Common myeloid progenitor, CD34-positive (primary cell): ENCODE measurements around the gene CHCHD6.

Experiments used
- CTCF ChIA-PET: fragments of 350-600 bp; sonication (Branson Sonifier 250); formaldehyde crosslinking; loops from one replicate; lab custom pipeline; 2021; ENCODE audit warnings: antibody characterized with exemption; lab: Charles Lee
- POLR2A ChIA-PET: fragments of 350-600 bp; sonication (Branson Sonifier 250); formaldehyde crosslinking; loops from one replicate; lab custom pipeline; 2021; ENCODE audit warnings: antibody characterized with exemption; lab: Charles Lee
- DNase-seq, 3 donors: peaks; one replicate each; pipeline versions ENCODE4 v3.0.0 to v3.0.0-alpha.2; 2013
- H3K27ac ChIP-seq, 2 experiments: 1 replicate in 1 of 2; 2 replicates in 1 of 2; pipeline ENCODE4 v1.7.0; 2013; ENCODE audit warnings: inconsistent platforms in 2 of 2, low read length in 2 of 2, mild to moderate bottlenecking in 2 of 2, low read depth in 1 of 2, moderate library complexity in 1 of 2; ENCODE audit not compliant: severe bottlenecking in 2 of 2, insufficient read depth in 1 of 2, poor library complexity in 1 of 2
- H3K27me3 ChIP-seq, 5 experiments: replicated peaks in 2 of 5; 1 replicate in 3 of 5; 2 replicates in 2 of 5; pipeline versions ENCODE4 v1.6.1 to v1.7.0; 2013; ENCODE audit warnings: low read length in 4 of 5, mild to moderate bottlenecking in 2 of 5, moderate library complexity in 2 of 5, inconsistent platforms in 1 of 5; ENCODE audit not compliant: insufficient read depth in 5 of 5, control insufficient read depth in 4 of 5
- H3K36me3 ChIP-seq, 4 experiments: 1 replicate in 2 of 4; 2 replicates in 2 of 4; pipeline versions ENCODE4 v1.6.1 to v1.7.0; 2013; ENCODE audit warnings: low read length in 3 of 4, control low read depth in 1 of 4, mild to moderate bottlenecking in 1 of 4; ENCODE audit not compliant: control insufficient read depth in 4 of 4, insufficient read depth in 4 of 4
- H3K4me1 ChIP-seq, 4 experiments: 1 replicate in 3 of 4; 2 replicates in 1 of 4; pipeline versions ENCODE4 v1.6.1 to v1.7.1; 2013; ENCODE audit warnings: low read length in 3 of 4, mild to moderate bottlenecking in 3 of 4, control low read depth in 1 of 4, inconsistent platforms in 1 of 4, moderate library complexity in 1 of 4; ENCODE audit not compliant: control insufficient read depth in 4 of 4, insufficient read depth in 4 of 4; ENCODE audit errors: control extremely low read depth in 1 of 4
- H3K4me3 ChIP-seq, 7 experiments: 1 replicate in 4 of 7; 2 replicates in 3 of 7; pipeline versions ENCODE4 v1.5.1 to v1.7.0; 2013; ENCODE audit warnings: mild to moderate bottlenecking in 7 of 7, low read length in 6 of 7, moderate library complexity in 6 of 7, inconsistent platforms in 2 of 7, low read depth in 2 of 7, control low read depth in 1 of 7; ENCODE audit not compliant: insufficient read depth in 4 of 7, control insufficient read depth in 1 of 7; ENCODE audit errors: extremely low read depth in 1 of 7
- H3K9me3 ChIP-seq, 5 experiments: 1 replicate in 4 of 5; 2 replicates in 1 of 5; pipeline versions ENCODE4 v1.6.1 to v1.7.1; 2013; ENCODE audit warnings: low read length in 4 of 5, mild to moderate bottlenecking in 2 of 5, inconsistent platforms in 1 of 5, low read depth in 1 of 5, moderate library complexity in 1 of 5; ENCODE audit not compliant: control insufficient read depth in 4 of 5, insufficient read depth in 2 of 5; ENCODE audit errors: control extremely low read depth in 1 of 5
- WGBS: methylation state at CpG from one replicate; pipeline ENCODE4 v1.1.5; 2013; ENCODE audit not compliant: insufficient coverage; 5-methylcytosine and 5-hydroxymethylcytosine counted together

The CHCHD6 gene

DNA sequence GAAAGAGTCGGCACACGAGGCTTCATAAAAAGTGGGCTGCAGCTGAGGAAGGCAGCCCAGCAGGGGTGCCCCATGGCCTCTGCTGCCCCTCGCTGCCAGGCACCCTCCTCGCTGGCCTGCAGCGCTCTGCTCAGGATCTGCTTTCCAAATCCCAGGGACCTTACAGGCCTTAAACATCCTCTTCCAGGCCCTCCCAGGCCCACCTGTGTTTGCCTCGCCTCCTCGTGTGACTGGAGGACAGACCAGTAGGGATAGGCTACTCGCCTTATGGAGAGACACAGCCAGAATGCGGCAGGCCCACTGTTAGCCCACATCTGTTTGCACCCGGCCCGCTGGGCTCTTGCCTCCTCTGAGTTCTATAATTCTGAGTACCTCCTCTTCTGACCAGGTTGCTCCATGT lies 154.4 kb downstream of the CHCHD6 start:
- ChIA-PET POLR2A (no interaction called here), CTCF (no interaction called here)
- DNase-seq: no peak
- Histone ChIP-seq H3K4me1 (no peaks in the 10 kb centered on the region), H3K36me3 (peaks cover 0 to 3% (median 1%) of the 10 kb centered on the region in 4 experiments), H3K9me3 (no peaks in the 10 kb centered on the region), H3K27ac (no peak overlapping the region), H3K4me3 (no peak overlapping the region), H3K27me3 (peaks cover 0 to 3% (median 0%) of the 10 kb centered on the region in 5 experiments)
- 98% methylated on average over 11 of the region's 11 CpGs for WGBS

DNA sequence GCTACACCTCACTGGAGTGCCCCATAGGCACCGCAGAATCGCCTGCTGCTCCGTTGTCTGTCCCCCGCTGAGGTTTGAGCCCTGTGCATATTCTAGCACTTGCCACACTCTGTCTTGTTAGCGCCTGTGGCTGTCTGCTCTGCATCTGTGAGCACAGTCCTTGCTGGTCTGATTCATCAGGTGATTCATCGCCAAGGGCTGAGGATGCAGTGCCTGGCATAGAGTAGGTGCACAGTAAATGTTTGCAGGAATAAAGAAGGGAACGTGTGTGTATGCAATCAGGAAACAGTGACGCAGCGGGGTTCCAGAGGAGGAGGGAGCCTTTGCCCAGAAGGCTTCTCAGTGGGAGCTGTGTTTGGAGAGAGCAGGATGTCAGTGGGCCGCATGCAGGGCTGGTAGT lies 154.8 kb downstream of the CHCHD6 start:
- POLR2A ChIA-PET: no interaction called here

DNA sequence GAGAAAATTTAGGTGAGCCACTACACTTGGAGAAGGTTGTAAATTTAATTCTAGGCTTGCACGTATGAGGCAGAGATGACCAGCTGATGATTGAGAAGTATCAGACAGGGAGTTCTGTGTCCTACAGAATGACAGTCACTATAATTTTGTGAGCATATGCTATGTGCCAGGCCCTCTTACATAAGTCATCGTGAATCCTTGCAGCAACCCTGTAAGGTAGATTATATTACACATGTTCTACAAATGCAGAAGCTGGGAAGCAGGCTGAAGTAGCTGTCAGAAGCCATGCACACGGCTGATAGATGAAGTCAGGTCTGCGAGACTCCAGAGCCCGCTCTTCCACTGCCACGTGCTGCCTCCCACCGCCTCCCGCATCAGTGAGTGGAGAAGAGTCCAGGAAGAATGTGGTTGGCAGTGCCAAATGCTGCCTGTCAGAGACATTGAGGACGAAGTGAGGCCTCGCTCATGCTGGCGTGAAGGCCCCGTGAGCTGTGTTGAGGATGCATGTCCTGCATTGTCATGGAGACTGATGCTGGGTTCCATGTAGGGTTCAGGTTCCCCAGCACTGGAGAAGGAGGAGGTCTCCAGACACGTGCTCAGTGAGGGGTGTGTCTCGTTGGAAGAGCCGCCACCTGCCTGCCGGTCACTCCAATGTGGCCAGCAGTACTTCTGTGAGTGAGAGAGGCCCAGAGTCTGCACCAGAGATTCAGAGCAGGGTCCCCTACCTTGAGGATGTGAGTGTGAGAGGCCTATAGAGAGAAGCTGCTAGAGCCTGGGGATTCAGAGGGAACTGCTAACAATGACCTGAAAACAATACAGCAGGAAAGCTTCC lies 155.6 kb downstream of the CHCHD6 start:
- H3K36me3 ChIP-seq: peaks cover 0 to 6% (median 2%) of the 10 kb centered on the region in 4 experiments
- H3K4me1 ChIP-seq: no peaks in the 10 kb centered on the region
- ChIA-PET POLR2A (no interaction called here), CTCF (no interaction called here)
- H3K4me3 ChIP-seq: no peak overlapping the region
- H3K27me3 ChIP-seq: peaks cover 0 to 4% (median 0%) of the 10 kb centered on the region in 5 experiments
- H3K9me3 ChIP-seq: no peaks in the 10 kb centered on the region
- DNase-seq: no peak
- H3K27ac ChIP-seq: no peak overlapping the region
- over 99% methylated on average over 15 of the region's 16 CpGs for WGBS

More for the DNA sequence above, 154.8 kb downstream of the CHCHD6 start:
- DNase-seq: no peak
- Histone ChIP-seq H3K27ac (no peak overlapping the region), H3K27me3 (peaks cover 0 to 3% (median 0%) of the 10 kb centered on the region in 5 experiments), H3K36me3 (peaks cover 0 to 3% (median 1%) of the 10 kb centered on the region in 4 experiments), H3K4me3 (no peak overlapping the region), H3K9me3 (no peaks in the 10 kb centered on the region), H3K4me1 (no peaks in the 10 kb centered on the region)
- CTCF ChIA-PET: no interaction called here
- WGBS: 95% methylated on average over 10 of the region's 10 CpGs

DNA sequence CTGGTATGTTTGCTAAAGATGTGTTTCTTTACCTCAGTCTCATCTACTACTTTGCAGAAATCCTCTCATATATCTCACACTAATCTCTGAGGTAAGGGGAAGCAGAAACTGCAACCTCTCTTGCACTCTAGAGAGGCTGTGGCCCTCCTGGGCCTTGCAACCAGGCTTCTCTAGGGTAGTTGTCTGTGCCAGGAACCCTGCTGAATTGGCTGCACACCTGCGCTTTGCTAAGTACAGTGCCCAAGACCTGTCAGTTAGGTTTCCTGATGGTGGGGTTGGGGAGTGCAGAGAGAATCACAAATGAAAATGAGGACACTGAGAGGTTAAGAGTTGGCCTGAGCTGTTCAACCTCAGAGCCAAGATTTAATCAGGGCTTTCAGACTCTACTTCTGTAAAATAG lies 161.7 kb downstream of the CHCHD6 start:
- Histone ChIP-seq H3K27me3 (peaks cover 0 to 7% (median 2%) of the 10 kb centered on the region in 5 experiments), H3K4me1 (no peaks in the 10 kb centered on the region), H3K36me3 (peaks cover 0 to 3% (median 0%) of the 10 kb centered on the region in 4 experiments), H3K4me3 (no peak overlapping the region), H3K27ac (no peak overlapping the region), H3K9me3 (no peaks in the 10 kb centered on the region)
- no peak for DNase-seq
- CTCF ChIA-PET: interaction anchor here (0.8 kb wide), 1 partner anchor 12 kb away, joined by 3 read pairs; no protein-coding TSS in a partner anchor
- POLR2A ChIA-PET: no interaction called here
- no CpG with 5 or more reads among the region's 1 CpG for WGBS

DNA sequence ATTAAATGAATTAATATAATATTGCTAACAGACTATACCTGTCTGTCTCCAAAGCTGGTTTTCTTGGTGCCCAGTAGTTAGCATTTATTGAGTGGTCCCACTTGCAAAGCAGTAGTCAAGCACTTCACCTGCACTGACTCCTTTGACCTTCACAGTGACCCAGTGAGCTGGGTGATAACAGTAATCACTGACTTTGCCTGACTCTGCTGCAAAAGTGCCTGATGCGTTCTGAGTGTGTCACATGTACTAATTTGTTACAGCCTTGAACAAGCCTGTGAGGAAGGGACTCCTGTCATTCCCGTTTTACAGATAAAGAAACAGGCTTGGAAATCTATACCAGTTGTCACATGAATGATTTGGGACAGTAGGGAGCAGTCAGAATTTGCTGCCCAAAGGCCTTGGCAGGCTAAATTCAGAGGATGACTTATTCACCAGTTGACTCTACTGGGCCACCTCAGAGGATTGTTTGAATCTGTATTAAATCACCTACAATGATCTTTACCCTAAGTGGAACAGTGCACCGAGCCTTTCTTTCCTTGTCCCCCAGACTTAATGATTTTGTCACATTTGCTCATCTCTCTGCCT lies 162.2 kb downstream of the CHCHD6 start:
- H3K9me3 ChIP-seq: no peaks in the 10 kb centered on the region
- H3K4me3 ChIP-seq: no peak overlapping the region
- POLR2A ChIA-PET: no interaction called here
- no peaks in the 10 kb centered on the region for H3K4me1 ChIP-seq
- H3K36me3 ChIP-seq: peaks cover 0 to 3% (median 0%) of the 10 kb centered on the region in 4 experiments
- whole genome bisulfite sequencing: 97% methylated on average over 3 of the region's 3 CpGs
- CTCF ChIA-PET: interaction anchor here (0.8 kb wide), 1 partner anchor 13 kb away, joined by 3 read pairs; no protein-coding TSS in a partner anchor
- no peak for DNase-seq
- H3K27ac ChIP-seq: no peak overlapping the region
- H3K27me3 ChIP-seq: peaks cover 0 to 11% (median 2%) of the 10 kb centered on the region in 5 experiments

DNA sequence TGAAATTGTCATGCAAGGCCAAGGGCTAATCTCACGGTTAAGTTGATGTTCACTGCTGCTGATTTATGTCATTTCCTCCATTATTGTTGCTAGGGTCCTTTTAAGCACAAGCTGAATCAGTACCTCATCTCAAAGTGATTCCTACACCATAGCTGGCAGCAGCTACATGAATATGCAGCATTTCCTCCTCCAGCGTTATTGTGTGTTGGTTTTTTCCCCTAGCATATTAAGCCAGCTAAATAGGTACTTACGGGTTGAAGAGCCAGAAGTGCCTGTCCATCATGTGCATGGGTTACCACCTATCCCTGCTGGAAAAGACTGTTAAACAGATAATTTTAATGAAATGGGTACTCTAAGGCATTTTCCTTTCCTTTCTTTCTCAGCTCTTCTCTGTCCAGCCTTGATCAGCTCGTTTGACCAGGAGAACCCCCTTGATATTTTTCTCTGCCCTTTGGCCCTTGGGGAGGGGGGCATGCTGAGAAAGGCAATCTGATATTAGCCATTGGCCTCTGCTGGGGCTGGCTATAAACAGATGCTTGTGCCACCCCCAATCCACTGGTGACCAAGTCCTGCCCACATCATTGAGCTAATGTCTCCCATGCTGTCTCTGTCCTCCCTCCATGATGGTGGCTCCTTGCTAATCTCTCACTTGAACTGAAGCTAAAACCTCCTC lies 163.3 kb downstream of the CHCHD6 start:
- WGBS: 94% methylated on average over 2 of the region's 4 CpGs
- Histone ChIP-seq H3K27ac (no peak overlapping the region), H3K36me3 (peaks cover 0 to 3% (median 0%) of the 10 kb centered on the region in 4 experiments), H3K27me3 (peaks cover 0 to 12% (median 2%) of the 10 kb centered on the region in 5 experiments), H3K4me3 (no peak overlapping the region), H3K4me1 (no peaks in the 10 kb centered on the region), H3K9me3 (no peaks in the 10 kb centered on the region)
- POLR2A ChIA-PET: no interaction called here
- CTCF ChIA-PET: no interaction called here
- no peak for DNase-seq
